NCI-H2029 (cell line): ENCODE data around the gene MAP1LC3A.
A peak's percentile ranks its signal among the peaks of the same experiment; 100 is the strongest.
"Not testable (repeated sequence)": the region's sequence is repeated elsewhere in the genome, so short reads cannot be mapped to it uniquely, and the experiment has no call there.

Source experiments
- DNase-seq: peaks from one replicate; lab custom pipeline; 2025; lab: John Stamatoyannopoulos, UW

MAP1LC3A gene

GRCh38 chr20:34558320-34559218 lies at the start of gene MAP1LC3A:
Gene MAP1LC3A (plus strand): TSS chr20:34558718. CDS start chr20:34558869, 151 bp downstream.
- DNase-seq: peak; percentile 88

- no peak for DNase-seq
Measured at GRCh38 chr20:34510575-34510974, 47.9 kb upstream of the MAP1LC3A start.

- no peak for DNase-seq
Measured at GRCh38 chr20:34511891-34512265, 46.6 kb upstream of the MAP1LC3A start.

- DNase-seq: no peak
Measured at GRCh38 chr20:34512266-34512954, 46.1 kb upstream of the MAP1LC3A start.

GRCh38 chr20:34512955-34513419 lies 45.5 kb upstream of the MAP1LC3A start:
- no peak for DNase-seq

GRCh38 chr20:34514034-34514433 lies 44.5 kb upstream of the MAP1LC3A start:
- not testable (repeated sequence) for DNase-seq

GRCh38 chr20:34514897-34515483 lies 43.5 kb upstream of the MAP1LC3A start:
- DNase-seq: no peak

GRCh38 chr20:34515484-34516246 lies 42.9 kb upstream of the MAP1LC3A start:
- DNase-seq: peak; percentile 74

GRCh38 chr20:34516247-34517113 lies 42.0 kb upstream of the MAP1LC3A start, which contains the start of gene DYNLRB1:
Gene DYNLRB1 (plus strand): TSS chr20:34516422. CDS start chr20:34516459, 37 bp downstream.
- DNase-seq: peak; percentile 94

GRCh38 chr20:34517114-34517505 lies 41.4 kb upstream of the MAP1LC3A start:
- DNase-seq: no peak

GRCh38 chr20:34518863-34519262 lies 39.7 kb upstream of the MAP1LC3A start:
- DNase-seq: not testable (repeated sequence)

GRCh38 chr20:34519841-34520240 lies 38.7 kb upstream of the MAP1LC3A start:
- not testable (repeated sequence) for DNase-seq

GRCh38 chr20:34522969-34523871 lies 35.3 kb upstream of the MAP1LC3A start:
- peak; percentile 7 for DNase-seq

GRCh38 chr20:34524426-34524825 lies 34.1 kb upstream of the MAP1LC3A start:
- DNase-seq: no peak

GRCh38 chr20:34525342-34525708 lies 33.2 kb upstream of the MAP1LC3A start:
- no peak for DNase-seq

- peak; percentile 90 for DNase-seq
Measured at GRCh38 chr20:34525709-34526416, 32.7 kb upstream of the MAP1LC3A start.

- no peak for DNase-seq
Measured at GRCh38 chr20:34526466-34526865, 32.1 kb upstream of the MAP1LC3A start.

- no peak for DNase-seq
Measured at GRCh38 chr20:34527016-34527415, 31.5 kb upstream of the MAP1LC3A start.

GRCh38 chr20:34528921-34529297 lies 29.6 kb upstream of the MAP1LC3A start:
- DNase-seq: peak; percentile 55
